Hepatocyte (in vitro differentiated cells): Measurements from ENCODE around the gene ASCC2. TPM values are rescaled to one million over a fixed set of nuclear protein-coding genes. Genes with fewer than 3 reads are reported as not detected.
"Not testable (repeated sequence)": the region's sequence is repeated elsewhere in the genome, so short reads cannot be mapped to it uniquely, and the experiment has no call there.

ENCODE experiments used
- DNase-seq: peaks from one replicate; pipeline ENCODE4 v3.0.0-alpha.2; 2016; ENCODE audit warnings: low spot score
- H2AFZ ChIP-seq: fragments of 200-600 bp; sonication (generic); 2 replicates; pipeline ENCODE4 v1.6.0; 2016; ENCODE audit warnings: antibody characterized with exemption, mild to moderate bottlenecking
- H3K27ac ChIP-seq: fragments of 200-600 bp; sonication (generic); 2 replicates; pipeline ENCODE4 v1.5.1; 2016; ENCODE audit warnings: mild to moderate bottlenecking
- H3K27me3 ChIP-seq: fragments of 200-600 bp; sonication (generic); 2 replicates; pipeline ENCODE4 v1.6.1; 2016
- H3K36me3 ChIP-seq: fragments of 200-600 bp; sonication (generic); replicated peaks from 2 replicates; pipeline ENCODE4 v1.5.1; 2016; ENCODE audit warnings: low read depth; ENCODE audit not compliant: insufficient read depth
- H3K4me1 ChIP-seq: fragments of 200-600 bp; sonication (generic); 2 replicates; pipeline ENCODE4 v1.5.1; 2016; ENCODE audit warnings: mild to moderate bottlenecking, moderate library complexity; ENCODE audit not compliant: insufficient read depth
- H3K4me2 ChIP-seq: fragments of 200-600 bp; sonication (generic); 2 replicates; pipeline ENCODE4 v1.6.0; 2016
- H3K4me3 ChIP-seq: fragments of 200-600 bp; sonication (generic); 2 replicates; pipeline ENCODE4 v1.5.1; 2016; ENCODE audit warnings: mild to moderate bottlenecking
- H3K79me2 ChIP-seq: fragments of 200-600 bp; sonication (generic); 2 replicates; pipeline ENCODE4 v1.6.0; 2017; ENCODE audit warnings: mild to moderate bottlenecking
- H3K9me2 ChIP-seq: fragments of 200-600 bp; sonication (generic); replicated peaks from 2 replicates; pipeline ENCODE4 v1.6.0; 2017; ENCODE audit warnings: mild to moderate bottlenecking; ENCODE audit not compliant: insufficient read depth
- H3K9me3 ChIP-seq: fragments of 200-600 bp; sonication (generic); 2 replicates; pipeline ENCODE4 v1.5.1; 2016; ENCODE audit warnings: low read depth, mild to moderate bottlenecking
- H4K20me1 ChIP-seq: fragments of 200-600 bp; sonication (generic); 2 replicates; pipeline ENCODE4 v1.6.0; 2016; ENCODE audit warnings: mild to moderate bottlenecking; ENCODE audit not compliant: insufficient read depth, poor library complexity, severe bottlenecking
- CTCF ChIP-seq: fragments of 200-600 bp; sonication (generic); IDR thresholded peaks from 2 replicates; pipeline ENCODE4 v1.5.1; 2016; ENCODE audit warnings: antibody characterized with exemption, mild to moderate bottlenecking; ENCODE audit not compliant: poor library complexity
- EZH2 ChIP-seq: fragments of 200-600 bp; sonication (generic); IDR thresholded peaks from 2 replicates; pipeline ENCODE4 v1.6.1; 2016; ENCODE audit warnings: antibody characterized with exemption, mild to moderate bottlenecking, borderline replicate concordance
- EZH2phosphoT487 ChIP-seq: fragments of 200-600 bp; sonication (generic); IDR thresholded peaks from one replicate; pipeline ENCODE4 v1.6.1; 2018; ENCODE audit warnings: antibody characterized with exemption, mild to moderate bottlenecking, low read depth, moderate library complexity; ENCODE audit not compliant: unreplicated experiment, severe bottlenecking
- WGBS: methylation state at CpG from one replicate; pipeline ENCODE4 v1.1.6; 2016; ENCODE audit warnings: low lambda C conversion rate; ENCODE audit errors: missing lambda C conversion rate; 5-methylcytosine and 5-hydroxymethylcytosine counted together
- polyA plus RNA-seq: library from polyadenylated mRNA; unstranded; fragments of >200 nt; fragmentation: Nextera tagmentation; extraction: Ambion mirVana; gene quantifications from 2 replicates; pipeline ENCODE4 v1.2.1, GENCODE V29; 2016
- total RNA-seq: library from RNA; depleted of rRNA; stranded (reverse); fragments of >200 nt; gene quantifications from 2 replicates; pipeline ENCODE4 v1.2.3, GENCODE V29; 2014

Gene ASCC2
- total and polyA plus RNA-seq, 2 experiments from 2014 or later = 25.9 to 54.8 TPM

- no peak overlapping the region for H3K4me3 ChIP-seq
- no peak for DNase-seq
- no peaks in the 10 kb centered on the region for H3K36me3 ChIP-seq
- TF ChIP-seq EZH2phosphoT487 = no peak
- no peak for TF ChIP-seq CTCF
- TF ChIP-seq EZH2 = no peak
- WGBS = 97% methylated on average over 8 of the region's 8 CpGs
- H2AFZ ChIP-seq = no peak overlapping the region
- no peaks in the 10 kb centered on the region for H3K9me2 ChIP-seq
- H3K27me3 ChIP-seq = no peaks in the 10 kb centered on the region
- H3K79me2 ChIP-seq = peaks cover 5% of the 10 kb centered on the region
- H3K4me2 ChIP-seq = no peak overlapping the region
- no peaks in the 10 kb centered on the region for H4K20me1 ChIP-seq
- H3K27ac ChIP-seq = no peak overlapping the region
- no peaks in the 10 kb centered on the region for H3K9me3 ChIP-seq
- H3K4me1 ChIP-seq = no peaks in the 10 kb centered on the region
These were observed 7.5 kb downstream of the ASCC2 start for GRCh38 chr22:29830585-29830984.

- not testable (repeated sequence) for H3K9me2 ChIP-seq, H3K79me2 ChIP-seq, H4K20me1 ChIP-seq, H3K27ac ChIP-seq, H3K36me3 ChIP-seq, H3K27me3 ChIP-seq, H2AFZ ChIP-seq, DNase-seq, H3K4me2 ChIP-seq, H3K4me3 ChIP-seq, H3K9me3 ChIP-seq, H3K4me1 ChIP-seq
- 40% methylated on average over 1 of the region's 1 CpG for WGBS
These were observed 10.3 kb downstream of the ASCC2 start for GRCh38 chr22:29827726-29828125.

- no peak for DNase-seq
- no peak overlapping the region for H3K4me2 ChIP-seq
- H3K9me3 ChIP-seq = no peaks in the 10 kb centered on the region
- H3K9me2 ChIP-seq = no peaks in the 10 kb centered on the region
- TF ChIP-seq EZH2 = no peak
- TF ChIP-seq EZH2phosphoT487 = no peak
- no peak for TF ChIP-seq CTCF
- H3K27ac ChIP-seq = no peak overlapping the region
- no peaks in the 10 kb centered on the region for H4K20me1 ChIP-seq
- 84% methylated on average over 4 of the region's 4 CpGs for WGBS
- peaks cover 4% of the 10 kb centered on the region for H3K79me2 ChIP-seq
- H2AFZ ChIP-seq = no peak overlapping the region
- H3K4me1 ChIP-seq = no peaks in the 10 kb centered on the region
- H3K36me3 ChIP-seq = no peaks in the 10 kb centered on the region
- H3K4me3 ChIP-seq = no peak overlapping the region
- no peaks in the 10 kb centered on the region for H3K27me3 ChIP-seq
These were observed 11.0 kb downstream of the ASCC2 start for GRCh38 chr22:29827091-29827490.

- Histone ChIP-seq H3K79me2 (no peaks in the 10 kb centered on the region), H3K4me2 (no peak overlapping the region), H3K4me1 (no peaks in the 10 kb centered on the region), H3K9me3 (no peaks in the 10 kb centered on the region), H3K27me3 (no peaks in the 10 kb centered on the region), H3K9me2 (no peaks in the 10 kb centered on the region), H3K27ac (no peak overlapping the region), H3K4me3 (no peak overlapping the region), H4K20me1 (no peaks in the 10 kb centered on the region), H3K36me3 (no peaks in the 10 kb centered on the region), H2AFZ (no peak overlapping the region)
- no peak for DNase-seq
- WGBS = 97% methylated on average over 17 of the region's 17 CpGs
- TF ChIP-seq CTCF (no peak), EZH2 (no peak), EZH2phosphoT487 (no peak)
These were observed 12.5 kb downstream of the ASCC2 start for GRCh38 chr22:29825578-29825977.
